Measurements from ENCODE around the gene DHDH. TPM values are rescaled to one million over a fixed set of nuclear protein-coding genes. Genes with fewer than 3 reads are reported as not detected.

Gene DHDH
- total and polyA plus RNA-seq, 2 of the 13 experiments (the other 11 are each of a cell fraction or from before 2014, with no cell fraction given) = 0.13 to 0.91 TPM

DNA sequence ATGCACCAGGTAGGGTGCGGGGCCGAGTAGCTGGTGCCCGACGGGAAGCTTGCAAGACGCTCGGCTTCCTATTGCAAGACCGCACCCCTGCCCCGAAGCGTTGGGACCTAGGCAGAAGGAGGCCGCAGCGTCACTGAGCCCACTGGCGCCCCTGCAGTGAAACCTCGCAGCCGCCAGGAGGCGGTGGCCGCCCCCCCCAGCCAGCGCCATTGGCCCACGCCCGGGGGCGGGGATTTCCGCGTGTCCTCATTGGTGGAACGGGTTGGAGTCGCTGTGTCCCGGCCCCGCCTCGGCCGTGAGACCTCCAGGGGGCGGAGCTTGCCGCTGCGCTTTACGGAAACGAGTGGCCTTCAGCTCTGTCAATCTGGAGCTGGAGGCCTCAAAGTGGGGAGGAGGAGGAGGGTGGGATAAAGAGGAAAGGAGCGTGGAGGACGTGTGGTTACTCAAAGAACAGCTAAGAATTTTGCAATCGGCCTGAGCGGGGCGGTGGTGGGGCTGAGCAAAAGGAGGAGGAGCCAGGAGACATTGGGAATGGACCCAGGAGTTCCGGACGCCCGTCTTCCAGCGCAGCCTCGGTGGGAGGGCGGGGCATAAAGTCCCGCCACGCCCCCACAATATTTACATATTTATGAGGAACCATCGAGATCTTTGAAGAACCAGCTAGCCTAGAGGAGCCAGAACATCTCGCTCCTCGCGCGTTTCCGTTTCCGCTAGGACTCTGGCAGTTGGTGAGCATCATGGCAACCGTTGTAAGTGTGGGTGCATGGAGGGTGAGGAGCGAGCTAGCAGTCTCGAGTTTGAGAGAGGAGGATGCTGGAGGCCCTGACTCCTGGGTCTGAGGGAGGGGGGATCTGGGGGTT is 59.9 kb downstream of the DHDH start, which contains the start of the genes GYS1 and RUVBL2 (continued):
- TF ChIP-seq, protein P1, sequence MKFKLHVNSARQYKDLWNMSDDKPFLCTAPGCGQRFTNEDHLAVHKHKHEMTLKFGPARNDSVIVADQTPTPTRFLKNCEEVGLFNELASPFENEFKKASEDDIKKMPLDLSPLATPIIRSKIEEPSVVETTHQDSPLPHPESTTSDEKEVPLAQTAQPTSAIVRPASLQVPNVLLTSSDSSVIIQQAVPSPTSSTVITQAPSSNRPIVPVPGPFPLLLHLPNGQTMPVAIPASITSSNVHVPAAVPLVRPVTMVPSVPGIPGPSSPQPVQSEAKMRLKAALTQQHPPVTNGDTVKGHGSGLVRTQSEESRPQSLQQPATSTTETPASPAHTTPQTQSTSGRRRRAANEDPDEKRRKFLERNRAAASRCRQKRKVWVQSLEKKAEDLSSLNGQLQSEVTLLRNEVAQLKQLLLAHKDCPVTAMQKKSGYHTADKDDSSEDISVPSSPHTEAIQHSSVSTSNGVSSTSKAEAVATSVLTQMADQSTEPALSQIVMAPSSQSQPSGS (CRISPR knock-in tag; IDR thresholded peaks at IDR 0.05) = peak; percentile 55; the same call in 1 of the 2 replicates
- TF ChIP-seq EEA1 (CRISPR knock-in tag; IDR thresholded peaks at IDR 0.05; ENCODE audit: borderline replicate concordance) (no peak; the same call in 1 of the 2 replicates), ZSCAN12 (CRISPR knock-in tag; IDR thresholded peaks at IDR 0.05) (no peak), ZNF549 (CRISPR knock-in tag; IDR thresholded peaks at IDR 0.05) (no peak), ZFAT (CRISPR knock-in tag; conservative IDR thresholded peaks at IDR 0.05) (no peak), GATAD1 (CRISPR knock-in tag; IDR thresholded peaks at IDR 0.05) (peak; percentile 94), KMT2B (CRISPR knock-in tag; IDR thresholded peaks at IDR 0.05) (no peak), ZMAT3 (CRISPR knock-in tag; conservative IDR thresholded peaks at IDR 0.05) (peak; percentile 85; the same call in 1 of the 2 replicates), MTF2 (CRISPR knock-in tag; IDR thresholded peaks at IDR 0.05; ENCODE audit: borderline replicate concordance) (no peak), SMYD3 (CRISPR knock-in tag; IDR thresholded peaks at IDR 0.05) (no peak; the same call in 1 of the 2 replicates), RXRA (CRISPR knock-in tag; IDR thresholded peaks at IDR 0.05) (no peak), SCMH1 (CRISPR knock-in tag; IDR thresholded peaks at IDR 0.05; ENCODE audit: borderline replicate concordance) (no peak), ZEB1 (IDR thresholded peaks at IDR 0.05; ENCODE audit: insufficient replicate concordance, low read depth) (no peak), SNAPC2 (CRISPR knock-in tag; IDR thresholded peaks at IDR 0.05) (peak; percentile 45; the same call in 1 of the 2 replicates), CBFB (CRISPR knock-in tag; IDR thresholded peaks at IDR 0.05) (no peak; the same call in 1 of the 2 replicates), MZF1 (CRISPR knock-in tag; IDR thresholded peaks at IDR 0.05; ENCODE audit: borderline replicate concordance) (no peak), NFIB (CRISPR knock-in tag; IDR thresholded peaks at IDR 0.05; ENCODE audit: borderline replicate concordance) (no peak), ZNF432 (CRISPR knock-in tag; IDR thresholded peaks at IDR 0.05; ENCODE audit: borderline replicate concordance) (no peak), IKZF4 (CRISPR knock-in tag; IDR thresholded peaks at IDR 0.05; ENCODE audit: borderline replicate concordance, low read depth, not compliant biosample characterization) (no peak), XRCC5 (optimal IDR thresholded peaks at IDR 0.05; ENCODE audit: low read length) (peak; percentile 94), CEBPG (CRISPR knock-in tag; IDR thresholded peaks at IDR 0.05) (peak; percentile 79)
- TF ChIP-seq, protein P2, sequence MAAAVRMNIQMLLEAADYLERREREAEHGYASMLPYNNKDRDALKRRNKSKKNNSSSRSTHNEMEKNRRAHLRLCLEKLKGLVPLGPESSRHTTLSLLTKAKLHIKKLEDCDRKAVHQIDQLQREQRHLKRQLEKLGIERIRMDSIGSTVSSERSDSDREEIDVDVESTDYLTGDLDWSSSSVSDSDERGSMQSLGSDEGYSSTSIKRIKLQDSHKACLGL (CRISPR knock-in tag; IDR thresholded peaks at IDR 0.05) = 0 out of 2 replicates have a peak, but pooled peaks have one; percentile 34
- TF ChIP-seq, protein P3, sequence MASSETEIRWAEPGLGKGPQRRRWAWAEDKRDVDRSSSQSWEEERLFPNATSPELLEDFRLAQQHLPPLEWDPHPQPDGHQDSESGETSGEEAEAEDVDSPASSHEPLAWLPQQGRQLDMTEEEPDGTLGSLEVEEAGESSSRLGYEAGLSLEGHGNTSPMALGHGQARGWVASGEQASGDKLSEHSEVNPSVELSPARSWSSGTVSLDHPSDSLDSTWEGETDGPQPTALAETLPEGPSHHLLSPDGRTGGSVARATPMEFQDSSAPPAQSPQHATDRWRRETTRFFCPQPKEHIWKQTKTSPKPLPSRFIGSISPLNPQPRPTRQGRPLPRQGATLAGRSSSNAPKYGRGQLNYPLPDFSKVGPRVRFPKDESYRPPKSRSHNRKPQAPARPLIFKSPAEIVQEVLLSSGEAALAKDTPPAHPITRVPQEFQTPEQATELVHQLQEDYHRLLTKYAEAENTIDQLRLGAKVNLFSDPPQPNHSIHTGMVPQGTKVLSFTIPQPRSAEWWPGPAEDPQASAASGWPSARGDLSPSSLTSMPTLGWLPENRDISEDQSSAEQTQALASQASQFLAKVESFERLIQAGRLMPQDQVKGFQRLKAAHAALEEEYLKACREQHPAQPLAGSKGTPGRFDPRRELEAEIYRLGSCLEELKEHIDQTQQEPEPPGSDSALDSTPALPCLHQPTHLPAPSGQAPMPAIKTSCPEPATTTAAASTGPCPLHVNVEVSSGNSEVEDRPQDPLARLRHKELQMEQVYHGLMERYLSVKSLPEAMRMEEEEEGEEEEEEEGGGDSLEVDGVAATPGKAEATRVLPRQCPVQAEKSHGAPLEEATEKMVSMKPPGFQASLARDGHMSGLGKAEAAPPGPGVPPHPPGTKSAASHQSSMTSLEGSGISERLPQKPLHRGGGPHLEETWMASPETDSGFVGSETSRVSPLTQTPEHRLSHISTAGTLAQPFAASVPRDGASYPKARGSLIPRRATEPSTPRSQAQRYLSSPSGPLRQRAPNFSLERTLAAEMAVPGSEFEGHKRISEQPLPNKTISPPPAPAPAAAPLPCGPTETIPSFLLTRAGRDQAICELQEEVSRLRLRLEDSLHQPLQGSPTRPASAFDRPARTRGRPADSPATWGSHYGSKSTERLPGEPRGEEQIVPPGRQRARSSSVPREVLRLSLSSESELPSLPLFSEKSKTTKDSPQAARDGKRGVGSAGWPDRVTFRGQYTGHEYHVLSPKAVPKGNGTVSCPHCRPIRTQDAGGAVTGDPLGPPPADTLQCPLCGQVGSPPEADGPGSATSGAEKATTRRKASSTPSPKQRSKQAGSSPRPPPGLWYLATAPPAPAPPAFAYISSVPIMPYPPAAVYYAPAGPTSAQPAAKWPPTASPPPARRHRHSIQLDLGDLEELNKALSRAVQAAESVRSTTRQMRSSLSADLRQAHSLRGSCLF (CRISPR knock-in tag; IDR thresholded peaks at IDR 0.05; ENCODE audit: borderline replicate concordance) = no peak
